IMR-90 (cell line): Measurements from ENCODE around the gene RNF144A. TPM values are rescaled to one million over a fixed set of nuclear protein-coding genes. Genes with fewer than 3 reads are reported as not detected.

Experiments used
- ATAC-seq: fragments of 200-7000 bp; cut with Tn5 transposase; 2 replicates; pipeline ENCODE4 v1.9.1; 2020; ENCODE audit warnings: low read depth, mild to moderate bottlenecking, moderate library complexity
- BruUV-seq: library from RNA; stranded (reverse); fragments of 400-500 nt; replicated peaks from 2 replicates; lab custom pipeline; 2021; lab: Mats Ljungman, UMichigan
- CTCF ChIA-PET: fragments of 300-600 bp; formaldehyde crosslinking; extraction: SDS; loops from one replicate; lab custom pipeline; 2021; ENCODE audit warnings: antibody characterized with exemption; lab: Yijun Ruan, JAX
- POLR2A ChIA-PET: fragments of 300-600 bp; sonication (Branson Sonifier 250); formaldehyde crosslinking; loops from one replicate; lab custom pipeline; 2022; ENCODE audit warnings: antibody characterized with exemption; ENCODE audit not compliant: unreplicated experiment; lab: Charles Lee
- DNase-seq: peaks from one replicate; pipeline ENCODE4 v3.0.0; 2013
- H2AFZ ChIP-seq: replicated peaks from 2 replicates; pipeline ENCODE3; 2013; ENCODE audit warnings: low read length, mild to moderate bottlenecking; ENCODE audit not compliant: poor library complexity
- H2AK5ac ChIP-seq: 2 replicates; pipeline ENCODE4 v1.6.1; 2013; ENCODE audit warnings: low read depth, low read length, inconsistent platforms
- H2AK9ac ChIP-seq: replicated peaks from 2 replicates; pipeline ENCODE3; 2013; ENCODE audit warnings: mild to moderate bottlenecking, low read depth, low read length, moderate library complexity; ENCODE audit not compliant: poor library complexity
- H2BK120ac ChIP-seq: 2 replicates; pipeline ENCODE4 v1.6.1; 2013; ENCODE audit warnings: low read depth, low read length, inconsistent platforms
- H2BK15ac ChIP-seq: 3 replicates; pipeline ENCODE4 v1.6.1; 2013; ENCODE audit warnings: low read depth, low read length, inconsistent platforms
- H2BK20ac ChIP-seq: 2 replicates; pipeline ENCODE4 v1.6.1; 2013; ENCODE audit warnings: low read depth, mild to moderate bottlenecking, inconsistent platforms, low read length, moderate library complexity
- H2BK5ac ChIP-seq: 2 replicates; pipeline ENCODE4 v1.6.1; 2013; ENCODE audit warnings: mild to moderate bottlenecking, low read depth, low read length, inconsistent platforms; ENCODE audit not compliant: poor library complexity, severe bottlenecking
- H3K14ac ChIP-seq: replicated peaks from 2 replicates; pipeline ENCODE4 v1.6.1; 2013; ENCODE audit warnings: low read depth, low read length, inconsistent platforms
- H3K18ac ChIP-seq: 2 replicates; pipeline ENCODE4 v1.6.1; 2013; ENCODE audit warnings: low read depth, low read length, control low read depth
- H3K23ac ChIP-seq: 2 replicates; pipeline ENCODE4 v1.6.1; 2013; ENCODE audit warnings: low read depth, low read length, inconsistent platforms
- H3K27ac ChIP-seq: 2 replicates; pipeline ENCODE4 v1.5.1; 2013; ENCODE audit warnings: mild to moderate bottlenecking, control low read depth, low read length; ENCODE audit not compliant: insufficient read depth
- H3K27me3 ChIP-seq: 2 replicates; pipeline ENCODE4 v1.6.1; 2013; ENCODE audit warnings: low read length; ENCODE audit not compliant: control insufficient read depth, insufficient read depth
- H3K36me3 ChIP-seq: 2 replicates; pipeline ENCODE4 v1.6.1; 2013; ENCODE audit warnings: low read length, mixed read lengths; ENCODE audit not compliant: control insufficient read depth, insufficient read depth
- H3K4ac ChIP-seq: 2 replicates; pipeline ENCODE4 v1.6.1; 2013; ENCODE audit warnings: low read depth, low read length, inconsistent platforms
- H3K4me1 ChIP-seq: 2 replicates; pipeline ENCODE4 v1.6.1; 2013; ENCODE audit warnings: low read length, mixed read lengths; ENCODE audit not compliant: control insufficient read depth, insufficient read depth
- H3K4me2 ChIP-seq: 2 replicates; pipeline ENCODE4 v1.6.1; 2013; ENCODE audit warnings: low read depth, mild to moderate bottlenecking, control low read depth, low read length, moderate library complexity
- H3K4me3 ChIP-seq: 2 replicates; pipeline ENCODE4 v1.5.1; 2013; ENCODE audit warnings: low read depth, mild to moderate bottlenecking, control low read depth, low read length, moderate library complexity; ENCODE audit not compliant: insufficient read depth
- H3K56ac ChIP-seq: 2 replicates; pipeline ENCODE4 v1.6.1; 2013; ENCODE audit warnings: low read length, inconsistent platforms; ENCODE audit not compliant: insufficient read depth; ENCODE audit errors: extremely low read depth
- H3K79me1 ChIP-seq, 2 experiments: 2 replicates each; pipeline ENCODE4 v1.6.1; 2013; ENCODE audit warnings: low read length in 2 of 2, inconsistent platforms in 1 of 2, low read depth in 1 of 2
- H3K9ac ChIP-seq: 2 replicates; pipeline ENCODE4 v1.6.1; 2013; ENCODE audit warnings: low read depth, low read length, control low read depth
- H3K9me1 ChIP-seq: 2 replicates; pipeline ENCODE4 v1.6.1; 2013; ENCODE audit warnings: low read length, inconsistent platforms; ENCODE audit not compliant: insufficient read depth
- H3K9me3 ChIP-seq: 2 replicates; pipeline ENCODE4 v1.6.1; 2013; ENCODE audit warnings: low read length; ENCODE audit not compliant: control insufficient read depth, insufficient read depth
- H4K20me1 ChIP-seq: 2 replicates; pipeline ENCODE4 v1.6.1; 2013; ENCODE audit warnings: low read length, inconsistent platforms; ENCODE audit not compliant: insufficient read depth
- H4K5ac ChIP-seq: 2 replicates; pipeline ENCODE4 v1.6.1; 2013; ENCODE audit warnings: mild to moderate bottlenecking, low read depth, low read length, control low read depth
- H4K8ac ChIP-seq, 2 experiments: 2 replicates each; pipeline ENCODE4 v1.6.1; 2013; ENCODE audit warnings: low read depth in 2 of 2, low read length in 2 of 2, control low read depth in 1 of 2, inconsistent platforms in 1 of 2
- H4K91ac ChIP-seq: 2 replicates; pipeline ENCODE4 v1.6.1; 2013; ENCODE audit warnings: low read depth, low read length, inconsistent platforms; ENCODE audit not compliant: insufficient read depth
- CHD1 ChIP-seq: IDR thresholded peaks from 2 replicates; pipeline ENCODE4 v1.6.1; 2012; ENCODE audit warnings: low read depth, low read length, improper control_type of control experiment
- ELK1 ChIP-seq: fragments of 150-350 bp; IDR thresholded peaks from 2 replicates; pipeline ENCODE4 v1.6.1; 2016; ENCODE audit warnings: low read depth, mild to moderate bottlenecking, low read length, moderate library complexity, borderline replicate concordance
- MAFK ChIP-seq: IDR thresholded peaks from 2 replicates; pipeline ENCODE4 v1.6.1; 2012; ENCODE audit warnings: low read depth, low read length, improper control_type of control experiment
- MAZ ChIP-seq: IDR thresholded peaks from 2 replicates; pipeline ENCODE4 v1.6.1; 2012; ENCODE audit warnings: low read depth, mild to moderate bottlenecking, low read length, improper control_type of control experiment, moderate library complexity, borderline replicate concordance
- POLR2A ChIP-seq: IDR thresholded peaks from 2 replicates; pipeline ENCODE4 v1.6.1; 2012; ENCODE audit warnings: mild to moderate bottlenecking, low read depth, low read length
- RAD21 ChIP-seq: IDR thresholded peaks from 2 replicates; pipeline ENCODE4 v1.6.1; 2012; ENCODE audit warnings: low read length, improper control_type of control experiment
- RCOR1 ChIP-seq: IDR thresholded peaks from 2 replicates; pipeline ENCODE4 v1.6.1; 2012; ENCODE audit warnings: mild to moderate bottlenecking, low read length, improper control_type of control experiment; ENCODE audit not compliant: insufficient replicate concordance
- RFX5 ChIP-seq: IDR thresholded peaks from 2 replicates; pipeline ENCODE4 v1.8.0; 2012; ENCODE audit warnings: low read depth, mild to moderate bottlenecking, low read length, moderate library complexity
- SMC3 ChIP-seq: fragments of 150-350 bp; IDR thresholded peaks from 2 replicates; pipeline ENCODE4 v1.6.1; 2016; ENCODE audit warnings: low read depth, mild to moderate bottlenecking, antibody characterized with exemption, low read length, moderate library complexity
- WGBS, 2 experiments: methylation state at CpG; one replicate each; pipeline versions ENCODE4 v1.1.5 to v1.1.7; 2013; ENCODE audit warnings: missing lambda C conversion rate in 2 of 2; ENCODE audit not compliant: insufficient read length in 1 of 2; ENCODE audit errors: extremely low coverage in 2 of 2; 5-methylcytosine and 5-hydroxymethylcytosine counted together
- dilution Hi-C: fragments of 300-500 bp; cut with HindIII; formaldehyde crosslinking; loops from one replicate; pipeline ENCODE4 v1.14.3; 2018; ENCODE audit warnings: low sequenced_read_pairs; ENCODE audit not compliant: unreplicated experiment
- in situ Hi-C: fragments of 300-500 bp; cut with MboI; formaldehyde crosslinking; loops from 3 replicates; pipeline ENCODE4 v1.14.3; 2019; ENCODE audit warnings: low sequenced_read_pairs, inconsistent platforms, mixed read lengths
- intact Hi-C: fragments of 100-400 bp; cut with micrococcal nuclease; formaldehyde crosslinking; loops from 2 replicates; pipeline ENCODE4 v1.10.0; 2022
- polyA plus RNA-seq, 3 experiments: library from polyadenylated mRNA; depleted of rRNA; stranded (reverse); fragments of >200 nt; gene quantifications; 2 replicates each; pipeline ENCODE4 v1.2.3, GENCODE V29; 2012; ENCODE audit warnings: low replicate concordance in 1 of 3
- total RNA-seq: library from RNA; depleted of rRNA; stranded (reverse); fragments of >200 nt; gene quantifications from 2 replicates; pipeline ENCODE4 v1.2.3, GENCODE V29; 2012

The RNF144A gene
- total and polyA plus RNA-seq, 2 of the 4 experiments (the other 2 are of a cell fraction), result 0.18 to 0.26 TPM

GRCh38 chr2:7029291-7030059 is 112.3 kb downstream of the RNF144A start:
- dilution Hi-C loops (no loop called here), intact Hi-C loops (no loop called here), in situ Hi-C loops (no loop called here)
- no peaks in the 10 kb centered on the region for H3K4me1 ChIP-seq
- no peak overlapping the region for H2BK15ac ChIP-seq
- no peak overlapping the region for H3K18ac ChIP-seq
- ATAC-seq (no peak), DNase-seq (no peak)
- H4K8ac ChIP-seq, result no peak overlapping the region
- no peaks in the 10 kb centered on the region for H4K20me1 ChIP-seq
- no peak overlapping the region for H3K23ac ChIP-seq
- no TSS peak for BruUV-seq
- no peak overlapping the region for H3K4ac ChIP-seq
- ChIA-PET CTCF (no interaction called here), POLR2A (no interaction called here)
- H2BK5ac ChIP-seq, result no peak overlapping the region
- H2AK9ac ChIP-seq, result no peak overlapping the region
- H4K91ac ChIP-seq, result no peak overlapping the region
- H2AFZ ChIP-seq, result peak overlapping the region; percentile 32
- H3K9me3 ChIP-seq, result no peaks in the 10 kb centered on the region; the same call in 1 of the 2 replicates
- TF ChIP-seq SMC3, result no peak
- TF ChIP-seq MAFK, result no peak
- TF ChIP-seq MAZ, result no peak
- no peak for TF ChIP-seq RAD21
- no peak for TF ChIP-seq ELK1
- no peak for TF ChIP-seq RCOR1
- TF ChIP-seq POLR2A, result no peak
- TF ChIP-seq CHD1, result no peak
- TF ChIP-seq RFX5, result no peak
- WGBS, 2 experiments, result 93% methylated on average over 5 of the region's 13 CpGs; no CpG with 5 or more reads in 1 of the 2 experiments
- no peak overlapping the region for H2BK120ac ChIP-seq
- H3K14ac ChIP-seq, result no peak overlapping the region
- no peak overlapping the region for H3K9ac ChIP-seq
- H3K4me2 ChIP-seq, result no peak overlapping the region
- no peak overlapping the region for H3K4me3 ChIP-seq
- no peak overlapping the region for H3K56ac ChIP-seq
- H3K79me1 ChIP-seq, result no peaks in the 10 kb centered on the region
- no peak overlapping the region for H2BK20ac ChIP-seq
- H3K36me3 ChIP-seq, result no peaks in the 10 kb centered on the region
- H4K5ac ChIP-seq, result no peak overlapping the region
- H2AK5ac ChIP-seq, result no peak overlapping the region
- H3K27ac ChIP-seq, result no peak overlapping the region
- no peaks in the 10 kb centered on the region for H3K27me3 ChIP-seq
- no peaks in the 10 kb centered on the region for H3K9me1 ChIP-seq
